ENCODE results near the gene TLR8. TPM values are rescaled to one million over a fixed set of nuclear protein-coding genes. Genes with fewer than 3 reads are reported as not detected.

TLR8 gene
- total RNA-seq, 2 experiments from 2014 or later = not detected

GRCh38 chrX:12874581-12874980 is 31.8 kb upstream of the TLR8 start:
- BruUV-seq (replicated peaks) = no TSS peak
- Histone ChIP-seq H3K79me2 (ENCODE audit: insufficient read depth, low read depth, low read length) (peaks cover 30% of the 10 kb centered on the region; the same call in 1 of the 2 replicates), H3K4me2 (ENCODE audit: low read length) (peak overlapping the region; percentile 48), H2AFZ (ENCODE audit: low read length) (no peak overlapping the region), H3K36me3 (ENCODE audit: insufficient read depth, low read length) (peaks cover 35% of the 10 kb centered on the region), H3K27ac (ENCODE audit: low read depth, low read length, poor library complexity, severe bottlenecking) (peak overlapping the region; percentile 37), H3K4me3 (ENCODE audit: low read depth, low read length, poor library complexity, severe bottlenecking) (no peak overlapping the region), H3K4me1 (ENCODE audit: insufficient read depth, low read length, poor library complexity, severe bottlenecking) (peaks cover 47% of the 10 kb centered on the region), H3K9me2 (ENCODE audit: insufficient read depth, low read length) (no peaks in the 10 kb centered on the region), H3K9me3 (ENCODE audit: low read length) (no peaks in the 10 kb centered on the region), H4K20me1 (ENCODE audit: insufficient read depth, low read length) (no peaks in the 10 kb centered on the region)
- no peak for TF ChIP-seq EZH2phosphoT487 (IDR thresholded peaks at IDR 0.05; ENCODE audit: borderline replicate concordance, low read depth, low read length)
- no peak for TF ChIP-seq CTCF (conservative IDR thresholded peaks at IDR 0.05; ENCODE audit: low read length)
- no peak for DNase-seq (ENCODE audit: low spot score)
- CTCF ChIA-PET (ENCODE audit: unreplicated experiment) = no interaction called here
- intact Hi-C loops (cut with micrococcal nuclease; ENCODE audit: unreplicated experiment) = no loop called here
- POLR2A ChIA-PET = interaction anchor here (1.0 to 1.1 kb wide), 3 partner anchors 7 to 886 kb away, joined by 3 to 5 read pairs (median 3); partner anchors contain the start of gene TLR7

- TF ChIP-seq EZH2phosphoT487 (IDR thresholded peaks at IDR 0.05; ENCODE audit: borderline replicate concordance, low read depth, low read length) (no peak), CTCF (conservative IDR thresholded peaks at IDR 0.05; ENCODE audit: low read length) (no peak)
- Histone ChIP-seq H3K36me3 (ENCODE audit: insufficient read depth, low read length) (peaks cover 30% of the 10 kb centered on the region), H3K27ac (ENCODE audit: low read depth, low read length, poor library complexity, severe bottlenecking) (no peak overlapping the region), H3K4me2 (ENCODE audit: low read length) (no peak overlapping the region), H3K4me1 (ENCODE audit: insufficient read depth, low read length, poor library complexity, severe bottlenecking) (peaks cover 27% of the 10 kb centered on the region), H4K20me1 (ENCODE audit: insufficient read depth, low read length) (no peaks in the 10 kb centered on the region), H2AFZ (ENCODE audit: low read length) (no peak overlapping the region), H3K9me2 (ENCODE audit: insufficient read depth, low read length) (no peaks in the 10 kb centered on the region), H3K4me3 (ENCODE audit: low read depth, low read length, poor library complexity, severe bottlenecking) (no peak overlapping the region), H3K9me3 (ENCODE audit: low read length) (no peaks in the 10 kb centered on the region), H3K79me2 (ENCODE audit: insufficient read depth, low read depth, low read length) (peaks cover 9% of the 10 kb centered on the region; the same call in 1 of the 2 replicates)
- DNase-seq (ENCODE audit: low spot score) = no peak
- CTCF ChIA-PET (ENCODE audit: unreplicated experiment) = no interaction called here
- POLR2A ChIA-PET = interaction anchor here (0.7 kb wide), 1 partner anchor 15 kb away, joined by 3 read pairs; no protein-coding TSS in a partner anchor
- intact Hi-C loops (cut with micrococcal nuclease; ENCODE audit: unreplicated experiment) = no loop called here
- no TSS peak for BruUV-seq (replicated peaks)
These were observed 29.0 kb upstream of the TLR8 start for GRCh38 chrX:12877386-12877785.

- Histone ChIP-seq H2AFZ (ENCODE audit: low read length) (no peak overlapping the region), H4K20me1 (ENCODE audit: insufficient read depth, low read length) (no peaks in the 10 kb centered on the region), H3K4me3 (ENCODE audit: low read depth, low read length, poor library complexity, severe bottlenecking) (no peak overlapping the region), H3K27ac (ENCODE audit: low read depth, low read length, poor library complexity, severe bottlenecking) (no peak overlapping the region), H3K4me2 (ENCODE audit: low read length) (no peak overlapping the region), H3K79me2 (ENCODE audit: insufficient read depth, low read depth, low read length) (peaks cover 9% of the 10 kb centered on the region; the same call in 1 of the 2 replicates), H3K4me1 (ENCODE audit: insufficient read depth, low read length, poor library complexity, severe bottlenecking) (peaks cover 21% of the 10 kb centered on the region), H3K36me3 (ENCODE audit: insufficient read depth, low read length) (peaks cover 25% of the 10 kb centered on the region), H3K9me2 (ENCODE audit: insufficient read depth, low read length) (no peaks in the 10 kb centered on the region), H3K9me3 (ENCODE audit: low read length) (no peaks in the 10 kb centered on the region)
- no TSS peak for BruUV-seq (replicated peaks)
- TF ChIP-seq EZH2phosphoT487 (IDR thresholded peaks at IDR 0.05; ENCODE audit: borderline replicate concordance, low read depth, low read length) (no peak), CTCF (conservative IDR thresholded peaks at IDR 0.05; ENCODE audit: low read length) (no peak)
- no peak for DNase-seq (ENCODE audit: low spot score)
- intact Hi-C loops (cut with micrococcal nuclease; ENCODE audit: unreplicated experiment) = no loop called here
- CTCF ChIA-PET (ENCODE audit: unreplicated experiment) = no interaction called here
- POLR2A ChIA-PET = no interaction called here
These were observed 27.9 kb upstream of the TLR8 start for GRCh38 chrX:12878536-12878935.

All from OCI-LY7 (cell line).